ENCODE measurements around the gene PRR33.

Gene PRR33

GRCh38 chr11:1908618-1909017 lies 16.9 kb upstream of the PRR33 start:
- H3K4me3 ChIP-seq (ENCODE audit: low read depth, low read length), result no peak overlapping the region
- TF ChIP-seq, protein P1, sequence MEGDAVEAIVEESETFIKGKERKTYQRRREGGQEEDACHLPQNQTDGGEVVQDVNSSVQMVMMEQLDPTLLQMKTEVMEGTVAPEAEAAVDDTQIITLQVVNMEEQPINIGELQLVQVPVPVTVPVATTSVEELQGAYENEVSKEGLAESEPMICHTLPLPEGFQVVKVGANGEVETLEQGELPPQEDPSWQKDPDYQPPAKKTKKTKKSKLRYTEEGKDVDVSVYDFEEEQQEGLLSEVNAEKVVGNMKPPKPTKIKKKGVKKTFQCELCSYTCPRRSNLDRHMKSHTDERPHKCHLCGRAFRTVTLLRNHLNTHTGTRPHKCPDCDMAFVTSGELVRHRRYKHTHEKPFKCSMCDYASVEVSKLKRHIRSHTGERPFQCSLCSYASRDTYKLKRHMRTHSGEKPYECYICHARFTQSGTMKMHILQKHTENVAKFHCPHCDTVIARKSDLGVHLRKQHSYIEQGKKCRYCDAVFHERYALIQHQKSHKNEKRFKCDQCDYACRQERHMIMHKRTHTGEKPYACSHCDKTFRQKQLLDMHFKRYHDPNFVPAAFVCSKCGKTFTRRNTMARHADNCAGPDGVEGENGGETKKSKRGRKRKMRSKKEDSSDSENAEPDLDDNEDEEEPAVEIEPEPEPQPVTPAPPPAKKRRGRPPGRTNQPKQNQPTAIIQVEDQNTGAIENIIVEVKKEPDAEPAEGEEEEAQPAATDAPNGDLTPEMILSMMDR (IDR thresholded peaks at IDR 0.05; ENCODE audit: low read depth, low read length), result no peak

- H3K4me3 ChIP-seq (ENCODE audit: low read depth, low read length), result no peak overlapping the region
- TF ChIP-seq, protein P1 (IDR thresholded peaks at IDR 0.05; ENCODE audit: low read depth, low read length), result no peak
These were observed 15.1 kb upstream of the PRR33 start for GRCh38 chr11:1906611-1907423.

- TF ChIP-seq, protein P1 (IDR thresholded peaks at IDR 0.05; ENCODE audit: low read depth, low read length), result no peak
- no peak overlapping the region for H3K4me3 ChIP-seq (ENCODE audit: low read depth, low read length)
These were observed 14.5 kb upstream of the PRR33 start for GRCh38 chr11:1906181-1906580.

DNA sequence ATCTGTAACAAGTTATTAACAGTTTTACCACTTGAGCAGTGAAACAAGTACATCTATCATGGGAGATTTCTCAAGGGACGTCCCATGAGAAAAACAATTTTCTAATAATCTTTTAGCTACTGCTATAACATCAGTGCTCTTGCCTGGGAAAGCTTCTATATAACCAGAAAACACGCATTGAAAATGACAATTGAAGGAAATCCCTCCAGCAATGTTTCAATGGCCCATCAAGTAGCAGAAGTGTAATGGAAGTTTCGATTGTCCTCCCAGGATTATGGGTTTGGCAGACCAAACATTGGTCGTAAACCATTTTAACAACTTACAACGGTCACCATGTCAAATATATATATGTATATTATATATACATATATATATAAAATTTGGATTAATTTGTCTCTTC lies 8.0 kb upstream of the PRR33 start:
- TF ChIP-seq, protein P1 (IDR thresholded peaks at IDR 0.05; ENCODE audit: low read depth, low read length), result no peak
- H3K4me3 ChIP-seq (ENCODE audit: low read depth, low read length), result no peak overlapping the region

GRCh38 chr11:1899090-1899489 lies 7.4 kb upstream of the PRR33 start:
- no peak overlapping the region for H3K4me3 ChIP-seq (ENCODE audit: low read depth, low read length)
- TF ChIP-seq, protein P1 (IDR thresholded peaks at IDR 0.05; ENCODE audit: low read depth, low read length), result no peak

DNA sequence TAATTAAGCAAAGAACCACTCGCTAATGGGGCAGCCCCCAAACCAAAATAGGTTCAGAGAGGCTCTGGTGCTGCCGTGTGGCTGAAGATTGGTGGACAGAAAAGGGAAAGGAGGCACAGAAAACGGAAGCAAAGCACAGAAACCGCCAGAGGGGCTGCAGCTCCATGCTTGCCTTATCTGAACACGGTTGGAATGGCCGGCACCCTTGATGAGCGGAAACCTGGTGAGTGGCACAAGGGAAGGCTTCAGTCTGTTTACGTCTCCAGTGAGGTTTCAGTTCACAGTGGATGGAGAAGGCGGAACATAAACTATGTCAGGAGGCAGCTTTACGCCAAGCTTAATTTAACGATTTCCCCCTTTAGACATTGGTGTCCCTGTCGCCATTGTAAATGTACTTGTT lies 5.2 kb upstream of the PRR33 start:
- TF ChIP-seq, protein P1 (IDR thresholded peaks at IDR 0.05; ENCODE audit: low read depth, low read length), result no peak
- no peak overlapping the region for H3K4me3 ChIP-seq (ENCODE audit: low read depth, low read length)

- H3K4me3 ChIP-seq (ENCODE audit: low read depth, low read length), result no peak overlapping the region
- TF ChIP-seq, protein P1 (IDR thresholded peaks at IDR 0.05; ENCODE audit: low read depth, low read length), result no peak
These were observed 4.8 kb upstream of the PRR33 start for GRCh38 chr11:1896468-1896867.
